ENCODE data around the gene BMX. TPM values are rescaled to one million over a fixed set of nuclear protein-coding genes. Genes with fewer than 3 reads are reported as not detected.

BMX gene
- polyA plus RNA-seq, 1 donor = 1.9 TPM

- Histone ChIP-seq H3K27me3 (ENCODE audit: control insufficient read depth, insufficient read depth, low read length) (no peaks in the 10 kb centered on the region), H3K27ac (ENCODE audit: low read length) (no peak overlapping the region), H3K4me3 (ENCODE audit: low read length) (no peak overlapping the region), H3K9me3 (ENCODE audit: control insufficient read depth, low read depth, low read length) (no peaks in the 10 kb centered on the region), H3K36me3 (ENCODE audit: control insufficient read depth, insufficient read depth, low read length) (peaks cover 7% of the 10 kb centered on the region), H3K4me1 (ENCODE audit: control insufficient read depth, insufficient read depth, low read length) (no peaks in the 10 kb centered on the region)
- no peak for DNase-seq
- 100% methylated on average over 1 of the region's 1 CpG for WGBS (ENCODE audit: insufficient coverage, low lambda C conversion rate)
Observed at GRCh38 chrX:15566244-15566643, 65.6 kb downstream of the BMX start.

- Histone ChIP-seq H3K4me3 (ENCODE audit: low read length) (no peak overlapping the region), H3K9me3 (ENCODE audit: control insufficient read depth, low read depth, low read length) (no peaks in the 10 kb centered on the region), H3K36me3 (ENCODE audit: control insufficient read depth, insufficient read depth, low read length) (peaks cover 7% of the 10 kb centered on the region), H3K27ac (ENCODE audit: low read length) (no peak overlapping the region), H3K27me3 (ENCODE audit: control insufficient read depth, insufficient read depth, low read length) (no peaks in the 10 kb centered on the region), H3K4me1 (ENCODE audit: control insufficient read depth, insufficient read depth, low read length) (no peaks in the 10 kb centered on the region)
- DNase-seq = no peak
- no CpG with 5 or more reads among the region's 1 CpG for WGBS (ENCODE audit: insufficient coverage, low lambda C conversion rate)
Observed at GRCh38 chrX:15567267-15567666, 66.7 kb downstream of the BMX start.

GRCh38 chrX:15567886-15568616, 67.4 kb downstream of the BMX start:
- no CpG with 5 or more reads among the region's 7 CpGs for WGBS (ENCODE audit: insufficient coverage, low lambda C conversion rate)
- H3K36me3 ChIP-seq (ENCODE audit: control insufficient read depth, insufficient read depth, low read length) = peaks cover 7% of the 10 kb centered on the region
- no peak overlapping the region for H3K27ac ChIP-seq (ENCODE audit: low read length)
- DNase-seq = no peak
- H3K9me3 ChIP-seq (ENCODE audit: control insufficient read depth, low read depth, low read length) = no peaks in the 10 kb centered on the region
- H3K27me3 ChIP-seq (ENCODE audit: control insufficient read depth, insufficient read depth, low read length) = no peaks in the 10 kb centered on the region
- no peaks in the 10 kb centered on the region for H3K4me1 ChIP-seq (ENCODE audit: control insufficient read depth, insufficient read depth, low read length)
- no peak overlapping the region for H3K4me3 ChIP-seq (ENCODE audit: low read length)

GRCh38 chrX:15570145-15570544, 69.5 kb downstream of the BMX start:
- Histone ChIP-seq H3K4me1 (ENCODE audit: control insufficient read depth, insufficient read depth, low read length) (no peaks in the 10 kb centered on the region), H3K27me3 (ENCODE audit: control insufficient read depth, insufficient read depth, low read length) (no peaks in the 10 kb centered on the region), H3K4me3 (ENCODE audit: low read length) (no peak overlapping the region), H3K9me3 (ENCODE audit: control insufficient read depth, low read depth, low read length) (no peaks in the 10 kb centered on the region), H3K27ac (ENCODE audit: low read length) (no peak overlapping the region), H3K36me3 (ENCODE audit: control insufficient read depth, insufficient read depth, low read length) (peaks cover 13% of the 10 kb centered on the region)
- DNase-seq = no peak
- no CpG with 5 or more reads among the region's 1 CpG for WGBS (ENCODE audit: insufficient coverage, low lambda C conversion rate)

- H3K27ac ChIP-seq (ENCODE audit: low read length) = no peak overlapping the region
- no peak overlapping the region for H3K4me3 ChIP-seq (ENCODE audit: low read length)
- no CpG with 5 or more reads among the region's 2 CpGs for WGBS (ENCODE audit: insufficient coverage, low lambda C conversion rate)
- no peak for DNase-seq
- peaks cover 11% of the 10 kb centered on the region for H3K36me3 ChIP-seq (ENCODE audit: control insufficient read depth, insufficient read depth, low read length)
- H3K9me3 ChIP-seq (ENCODE audit: control insufficient read depth, low read depth, low read length) = no peaks in the 10 kb centered on the region
- H3K4me1 ChIP-seq (ENCODE audit: control insufficient read depth, insufficient read depth, low read length) = no peaks in the 10 kb centered on the region
- no peaks in the 10 kb centered on the region for H3K27me3 ChIP-seq (ENCODE audit: control insufficient read depth, insufficient read depth, low read length)
Observed at GRCh38 chrX:15574017-15574416, 73.4 kb downstream of the BMX start.

- WGBS (ENCODE audit: insufficient coverage, low lambda C conversion rate) = no CpG with 5 or more reads among the region's 1 CpG
- Histone ChIP-seq H3K36me3 (ENCODE audit: control insufficient read depth, insufficient read depth, low read length) (peaks cover 14% of the 10 kb centered on the region), H3K27ac (ENCODE audit: low read length) (no peak overlapping the region), H3K4me3 (ENCODE audit: low read length) (no peak overlapping the region), H3K27me3 (ENCODE audit: control insufficient read depth, insufficient read depth, low read length) (no peaks in the 10 kb centered on the region), H3K4me1 (ENCODE audit: control insufficient read depth, insufficient read depth, low read length) (peaks cover 3% of the 10 kb centered on the region), H3K9me3 (ENCODE audit: control insufficient read depth, low read depth, low read length) (no peaks in the 10 kb centered on the region)
- DNase-seq = no peak
Observed at GRCh38 chrX:15576019-15576418, 75.4 kb downstream of the BMX start.

- 40% methylated on average over 1 of the region's 5 CpGs for WGBS (ENCODE audit: insufficient coverage, low lambda C conversion rate)
- Histone ChIP-seq H3K27ac (ENCODE audit: low read length) (peak overlapping the region; percentile 65), H3K9me3 (ENCODE audit: control insufficient read depth, low read depth, low read length) (no peaks in the 10 kb centered on the region)
Observed at GRCh38 chrX:15579778-15580747, 79.5 kb downstream of the BMX start.

GRCh38 chrX:15594371-15594770, 93.8 kb downstream of the BMX start:
- Histone ChIP-seq H3K27me3 (ENCODE audit: control insufficient read depth, insufficient read depth, low read length) (no peaks in the 10 kb centered on the region), H3K36me3 (ENCODE audit: control insufficient read depth, insufficient read depth, low read length) (peaks cover 10% of the 10 kb centered on the region), H3K27ac (ENCODE audit: low read length) (no peak overlapping the region), H3K4me1 (ENCODE audit: control insufficient read depth, insufficient read depth, low read length) (no peaks in the 10 kb centered on the region), H3K4me3 (ENCODE audit: low read length) (no peak overlapping the region), H3K9me3 (ENCODE audit: control insufficient read depth, low read depth, low read length) (no peaks in the 10 kb centered on the region)
- no CpG with 5 or more reads among the region's 2 CpGs for WGBS (ENCODE audit: insufficient coverage, low lambda C conversion rate)
- no peak for DNase-seq

More at GRCh38 chrX:15579778-15580747, 79.5 kb downstream of the BMX start:
- H3K36me3 ChIP-seq (ENCODE audit: control insufficient read depth, insufficient read depth, low read length) = peaks cover 10% of the 10 kb centered on the region
- H3K4me3 ChIP-seq (ENCODE audit: low read length) = no peak overlapping the region
- peak in 1 of 2 donors; percentile 43 for DNase-seq
- peaks cover 3% of the 10 kb centered on the region for H3K4me1 ChIP-seq (ENCODE audit: control insufficient read depth, insufficient read depth, low read length)
- no peaks in the 10 kb centered on the region for H3K27me3 ChIP-seq (ENCODE audit: control insufficient read depth, insufficient read depth, low read length)

GRCh38 chrX:15598026-15598425, 97.4 kb downstream of the BMX start:
- H3K27me3 ChIP-seq (ENCODE audit: control insufficient read depth, insufficient read depth, low read length) = no peaks in the 10 kb centered on the region
- peak overlapping the region; percentile 54 for H3K4me3 ChIP-seq (ENCODE audit: low read length)
- WGBS (ENCODE audit: insufficient coverage, low lambda C conversion rate) = no CpG with 5 or more reads among the region's 3 CpGs
- H3K36me3 ChIP-seq (ENCODE audit: control insufficient read depth, insufficient read depth, low read length) = peaks cover 7% of the 10 kb centered on the region
- peaks cover 11% of the 10 kb centered on the region for H3K4me1 ChIP-seq (ENCODE audit: control insufficient read depth, insufficient read depth, low read length)
- H3K27ac ChIP-seq (ENCODE audit: low read length) = peak overlapping the region; percentile 96
- H3K9me3 ChIP-seq (ENCODE audit: control insufficient read depth, low read depth, low read length) = no peaks in the 10 kb centered on the region
- no peak for DNase-seq

- WGBS (ENCODE audit: insufficient coverage, low lambda C conversion rate) = no CpG with 5 or more reads among the region's 4 CpGs
- H3K27ac ChIP-seq (ENCODE audit: low read length) = peak overlapping the region; percentile 96
- peaks cover 18% of the 10 kb centered on the region for H3K4me1 ChIP-seq (ENCODE audit: control insufficient read depth, insufficient read depth, low read length)
- no peaks in the 10 kb centered on the region for H3K27me3 ChIP-seq (ENCODE audit: control insufficient read depth, insufficient read depth, low read length)
- no peak for DNase-seq
- H3K36me3 ChIP-seq (ENCODE audit: control insufficient read depth, insufficient read depth, low read length) = no peaks in the 10 kb centered on the region
- H3K4me3 ChIP-seq (ENCODE audit: low read length) = peak overlapping the region; percentile 52
- no peaks in the 10 kb centered on the region for H3K9me3 ChIP-seq (ENCODE audit: control insufficient read depth, low read depth, low read length)
Observed at GRCh38 chrX:15599461-15599860, 98.9 kb downstream of the BMX start.

Data from large intestine (tissue), 3 donors.